ENCODE measurements around the gene KRT85. TPM values are rescaled to one million over a fixed set of nuclear protein-coding genes. Genes with fewer than 3 reads are reported as not detected.

The KRT85 gene
- total RNA-seq, 2 donors from 2014 or later, result not detected

GRCh38 chr12:52394836-52395405, 27.6 kb upstream of the KRT85 start:
- no peak for TF ChIP-seq CTCF (conservative IDR thresholded peaks at IDR 0.05)
- H3K27me3 Mint-ChIP-seq (ENCODE audit: insufficient read depth), result peaks cover 2% of the 10 kb centered on the region
- H3K4me3 ChIP-seq (ENCODE audit: low read length), result no peak overlapping the region

DNA sequence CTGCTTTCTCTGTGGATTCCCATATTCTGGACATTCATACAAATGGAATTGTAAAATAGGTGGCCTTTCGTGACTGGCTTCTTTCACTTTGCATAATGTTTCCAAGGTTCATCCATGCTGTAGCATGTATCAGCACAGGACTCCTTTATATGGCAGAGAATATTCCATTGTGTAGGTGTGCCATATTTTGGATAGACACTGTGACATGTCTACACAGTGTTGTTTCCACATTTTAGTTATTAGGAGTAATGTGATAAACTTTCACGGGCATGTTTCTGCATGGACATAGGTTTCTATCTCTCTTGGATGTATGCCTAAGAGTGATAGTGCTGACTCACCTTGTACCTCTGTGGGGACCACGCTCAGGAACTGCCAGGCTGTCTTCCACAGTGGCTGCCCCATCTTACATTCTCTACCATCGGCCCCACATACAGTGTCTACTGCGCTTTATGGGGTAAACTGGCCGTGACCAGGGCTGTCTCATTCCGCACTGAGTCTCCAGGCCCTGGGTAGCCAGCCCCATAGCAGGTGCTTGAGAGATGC, 25.3 kb upstream of the KRT85 start:
- Mint-ChIP-seq H3K4me3 (no peak overlapping the region), H3K27me3 (ENCODE audit: insufficient read depth) (peaks cover 2% of the 10 kb centered on the region), H3K36me3 (ENCODE audit: low read depth) (no peaks in the 10 kb centered on the region), H3K4me1 (no peaks in the 10 kb centered on the region), H3K27ac (no peak overlapping the region), H3K9me3 (no peaks in the 10 kb centered on the region)
- no peaks in the 10 kb centered on the region for H3K4me1 ChIP-seq (ENCODE audit: control insufficient read depth, insufficient read depth, low read length)
- no peaks in the 10 kb centered on the region for H3K9me3 ChIP-seq (ENCODE audit: control insufficient read depth, low read length)
- H3K27ac ChIP-seq (ENCODE audit: low read depth, low read length), result no peak overlapping the region
- H3K9ac ChIP-seq (ENCODE audit: extremely low read depth, low read length, poor library complexity, severe bottlenecking), result no peak overlapping the region
- TF ChIP-seq CTCF (conservative IDR thresholded peaks at IDR 0.05), result no peak
- 91 to 92% methylated on average over 4 to 7 of the region's 7 CpGs for WGBS, 2 experiments (ENCODE audit: insufficient coverage in 1 of 2, insufficient read length in 1 of 2)
- peaks cover 15% of the 10 kb centered on the region for H3K27me3 ChIP-seq (ENCODE audit: control insufficient read depth, insufficient read depth, low read length, poor library complexity, severe bottlenecking)
- DNase-seq, result no peak
- no peaks in the 10 kb centered on the region for H3K36me3 ChIP-seq (ENCODE audit: control insufficient read depth, insufficient read depth, low read length)
- no peak overlapping the region for H3K4me3 ChIP-seq (ENCODE audit: low read length)

More at GRCh38 chr12:52394836-52395405, 27.6 kb upstream of the KRT85 start:
- Mint-ChIP-seq H3K4me3 (no peak overlapping the region), H3K4me1 (peaks cover 4% of the 10 kb centered on the region), H3K27ac (no peak overlapping the region), H3K9me3 (no peaks in the 10 kb centered on the region), H3K36me3 (ENCODE audit: low read depth) (no peaks in the 10 kb centered on the region)
- Histone ChIP-seq H3K4me1 (ENCODE audit: control insufficient read depth, insufficient read depth, low read length) (no peaks in the 10 kb centered on the region), H3K27ac (ENCODE audit: low read depth, low read length) (no peak overlapping the region), H3K9me3 (ENCODE audit: control insufficient read depth, low read length) (no peaks in the 10 kb centered on the region), H3K27me3 (ENCODE audit: control insufficient read depth, insufficient read depth, low read length, poor library complexity, severe bottlenecking) (no peaks in the 10 kb centered on the region), H3K9ac (ENCODE audit: extremely low read depth, low read length, poor library complexity, severe bottlenecking) (no peak overlapping the region), H3K36me3 (ENCODE audit: control insufficient read depth, insufficient read depth, low read length) (no peaks in the 10 kb centered on the region)
- no peak for DNase-seq
- 80 to 93% methylated on average over 5 to 13 of the region's 13 CpGs for WGBS, 2 experiments (ENCODE audit: insufficient coverage in 1 of 2, insufficient read length in 1 of 2)

DNA sequence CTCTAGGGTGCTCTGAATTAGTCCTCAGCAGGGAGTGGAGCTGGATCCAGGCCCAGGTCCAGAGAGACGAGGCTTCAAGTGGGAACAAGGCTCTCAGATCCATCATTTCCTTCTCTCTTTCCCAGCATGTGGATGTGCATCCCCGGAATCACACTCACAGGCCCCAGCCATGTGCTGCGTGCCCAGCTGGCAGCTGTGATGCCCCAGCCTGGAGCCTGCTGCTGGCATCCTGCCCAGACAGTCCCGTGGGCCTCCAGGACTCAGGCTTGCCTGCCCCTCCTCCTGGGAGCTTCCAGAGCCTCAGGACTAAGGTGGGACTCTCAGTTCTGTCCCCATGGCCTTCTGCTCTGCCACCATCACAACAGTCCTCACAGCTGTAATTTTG, 24.3 kb upstream of the KRT85 start:
- H3K27ac ChIP-seq (ENCODE audit: low read depth, low read length), result no peak overlapping the region
- H3K4me1 ChIP-seq (ENCODE audit: control insufficient read depth, insufficient read depth, low read length), result no peaks in the 10 kb centered on the region
- no peak overlapping the region for H3K4me3 Mint-ChIP-seq
- no peak for DNase-seq
- H3K36me3 Mint-ChIP-seq (ENCODE audit: low read depth), result no peaks in the 10 kb centered on the region
- H3K27me3 ChIP-seq (ENCODE audit: control insufficient read depth, insufficient read depth, low read length, poor library complexity, severe bottlenecking), result peaks cover 23% of the 10 kb centered on the region
- H3K4me1 Mint-ChIP-seq, result no peaks in the 10 kb centered on the region
- H3K36me3 ChIP-seq (ENCODE audit: control insufficient read depth, insufficient read depth, low read length), result no peaks in the 10 kb centered on the region
- no peak overlapping the region for H3K4me3 ChIP-seq (ENCODE audit: low read length)
- no peaks in the 10 kb centered on the region for H3K9me3 Mint-ChIP-seq
- 73 to 92% methylated on average over 4 of the region's 4 CpGs for WGBS, 2 experiments (ENCODE audit: insufficient coverage in 1 of 2, insufficient read length in 1 of 2)
- H3K27me3 Mint-ChIP-seq (ENCODE audit: insufficient read depth), result peaks cover 2% of the 10 kb centered on the region
- no peak for TF ChIP-seq CTCF (conservative IDR thresholded peaks at IDR 0.05)
- no peak overlapping the region for H3K9ac ChIP-seq (ENCODE audit: extremely low read depth, low read length, poor library complexity, severe bottlenecking)
- no peaks in the 10 kb centered on the region for H3K9me3 ChIP-seq (ENCODE audit: control insufficient read depth, low read length)
- no peak overlapping the region for H3K27ac Mint-ChIP-seq
